GM12801 (cell line): Measurements from ENCODE around the gene DYRK3.

ENCODE experiments used
- TF ChIP-seq, protein P1 (sequence below): IDR thresholded peaks from one replicate; pipeline ENCODE4 v1.5.1; 2011; ENCODE audit warnings: control low read depth; ENCODE audit not compliant: insufficient read length; ENCODE audit errors: extremely low read depth

The DYRK3 gene

DNA sequence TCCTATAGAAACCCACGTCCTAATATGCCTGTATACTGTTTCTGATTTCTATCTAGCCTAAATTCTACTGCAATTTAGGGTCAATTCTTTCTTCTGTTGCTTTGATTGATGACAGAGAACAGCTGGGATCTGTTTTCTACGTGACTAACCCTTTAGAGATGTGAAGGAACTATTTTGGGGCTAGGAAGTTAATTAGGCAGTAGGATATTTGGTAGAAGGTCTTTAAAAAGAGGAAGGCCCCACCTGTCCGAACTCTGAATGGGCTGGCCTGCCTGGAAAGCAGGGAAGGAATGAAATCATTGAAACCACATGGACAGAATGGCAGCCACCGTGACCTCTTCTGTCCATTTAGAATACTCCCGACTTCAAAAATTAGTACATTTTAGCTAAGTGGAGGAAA is 44.1 kb upstream of the DYRK3 start:
- TF ChIP-seq, protein P1, sequence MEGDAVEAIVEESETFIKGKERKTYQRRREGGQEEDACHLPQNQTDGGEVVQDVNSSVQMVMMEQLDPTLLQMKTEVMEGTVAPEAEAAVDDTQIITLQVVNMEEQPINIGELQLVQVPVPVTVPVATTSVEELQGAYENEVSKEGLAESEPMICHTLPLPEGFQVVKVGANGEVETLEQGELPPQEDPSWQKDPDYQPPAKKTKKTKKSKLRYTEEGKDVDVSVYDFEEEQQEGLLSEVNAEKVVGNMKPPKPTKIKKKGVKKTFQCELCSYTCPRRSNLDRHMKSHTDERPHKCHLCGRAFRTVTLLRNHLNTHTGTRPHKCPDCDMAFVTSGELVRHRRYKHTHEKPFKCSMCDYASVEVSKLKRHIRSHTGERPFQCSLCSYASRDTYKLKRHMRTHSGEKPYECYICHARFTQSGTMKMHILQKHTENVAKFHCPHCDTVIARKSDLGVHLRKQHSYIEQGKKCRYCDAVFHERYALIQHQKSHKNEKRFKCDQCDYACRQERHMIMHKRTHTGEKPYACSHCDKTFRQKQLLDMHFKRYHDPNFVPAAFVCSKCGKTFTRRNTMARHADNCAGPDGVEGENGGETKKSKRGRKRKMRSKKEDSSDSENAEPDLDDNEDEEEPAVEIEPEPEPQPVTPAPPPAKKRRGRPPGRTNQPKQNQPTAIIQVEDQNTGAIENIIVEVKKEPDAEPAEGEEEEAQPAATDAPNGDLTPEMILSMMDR: no peak

DNA sequence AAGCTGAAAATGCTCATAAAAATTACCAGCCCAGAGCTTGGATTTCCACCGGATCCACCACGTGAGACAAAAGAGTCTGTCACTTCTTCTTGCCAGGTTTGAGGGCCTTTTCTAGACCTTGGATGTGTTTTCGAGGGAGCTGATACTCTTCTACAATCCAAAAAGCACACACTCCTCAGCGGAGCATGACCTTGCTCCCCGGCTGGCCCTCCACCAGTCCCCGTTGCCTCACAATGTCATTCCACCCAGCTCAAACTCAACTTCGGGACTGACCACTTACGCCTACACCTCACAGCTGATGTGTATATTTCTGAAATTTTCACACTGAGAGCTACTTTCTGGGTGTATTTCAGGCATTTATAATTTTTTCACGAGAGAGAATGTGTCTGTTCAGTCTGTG is 43.6 kb upstream of the DYRK3 start:
- TF ChIP-seq, protein P1: no peak

DNA sequence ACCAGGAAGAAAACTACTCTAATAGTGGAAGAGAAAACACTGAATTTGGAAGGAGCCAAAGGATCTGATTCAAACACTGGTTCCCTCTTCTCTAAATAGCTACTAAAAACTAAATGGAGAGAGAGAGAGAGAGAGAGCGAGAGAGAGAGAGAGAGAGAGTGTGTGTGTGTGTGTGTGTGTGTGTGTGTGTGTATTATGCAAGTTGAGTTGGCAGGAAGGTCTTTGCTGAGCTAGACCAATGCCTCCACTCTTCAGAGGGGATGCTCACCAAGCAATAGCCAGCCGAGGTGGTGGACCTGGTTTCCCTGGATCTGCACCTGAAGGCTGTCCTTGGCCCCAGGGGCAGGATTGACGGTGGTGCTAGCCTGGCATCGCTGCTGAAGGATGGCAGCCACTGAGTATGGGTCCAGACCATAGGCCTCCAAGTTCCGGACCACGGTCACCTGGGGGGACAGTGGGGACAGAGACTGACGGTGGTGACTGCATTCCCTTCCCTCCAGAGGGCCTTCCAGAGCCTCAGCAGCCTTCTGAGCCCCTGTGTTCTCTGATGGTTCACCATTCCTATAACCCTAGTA is 41.9 kb upstream of the DYRK3 start:
- TF ChIP-seq, protein P1: no peak

DNA sequence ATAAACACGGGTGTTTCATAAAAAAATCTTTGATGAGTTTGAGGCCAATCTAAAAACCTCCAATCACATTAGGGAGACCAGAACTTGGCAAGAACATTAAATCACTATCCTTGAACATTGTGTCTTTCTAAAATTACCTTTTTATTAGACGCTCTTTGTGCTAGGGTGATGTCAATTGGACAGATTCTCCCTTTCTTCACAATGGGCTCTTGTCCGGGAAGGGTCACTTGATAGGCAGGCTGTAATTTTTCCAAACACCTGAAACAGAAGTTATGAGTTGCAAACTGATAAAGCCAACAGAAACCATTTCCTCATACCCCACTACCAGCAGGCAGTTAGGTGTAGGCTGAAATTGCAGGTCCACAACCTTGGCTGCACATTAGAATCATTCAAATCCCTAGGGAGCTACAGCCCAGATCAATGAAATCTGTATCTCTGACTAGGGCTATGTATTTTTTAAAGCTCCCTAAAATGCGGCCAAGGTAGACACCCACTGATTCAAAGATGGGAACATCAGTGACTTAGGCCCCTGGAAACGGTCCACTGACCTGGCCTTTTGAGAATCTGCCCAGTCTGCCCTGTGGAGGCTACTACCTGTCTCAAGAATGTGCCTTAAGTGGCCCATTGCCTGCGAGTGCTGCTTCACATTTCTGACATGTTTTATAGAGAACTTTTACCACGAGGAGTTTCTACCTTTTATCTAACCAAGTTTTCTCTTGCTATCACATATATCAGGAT is 39.6 kb upstream of the DYRK3 start:
- TF ChIP-seq, protein P1: no peak

DNA sequence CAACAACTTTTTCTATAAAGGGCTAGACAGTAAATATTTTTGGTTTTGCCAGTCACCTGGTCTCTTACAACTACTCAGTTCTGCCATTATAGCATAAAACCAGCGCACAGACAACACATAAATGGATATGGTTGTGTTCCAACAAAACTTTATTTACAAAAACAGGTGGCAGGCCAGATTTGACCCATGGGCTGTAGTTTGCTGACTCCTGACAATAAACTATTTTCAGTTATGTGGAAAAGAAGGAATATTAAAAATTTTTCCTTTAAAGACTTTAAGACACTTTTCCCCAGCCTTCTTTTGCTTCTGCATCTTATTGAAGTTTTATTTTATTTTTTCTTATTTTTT is 39.0 kb upstream of the DYRK3 start:
- TF ChIP-seq, protein P1: no peak

DNA sequence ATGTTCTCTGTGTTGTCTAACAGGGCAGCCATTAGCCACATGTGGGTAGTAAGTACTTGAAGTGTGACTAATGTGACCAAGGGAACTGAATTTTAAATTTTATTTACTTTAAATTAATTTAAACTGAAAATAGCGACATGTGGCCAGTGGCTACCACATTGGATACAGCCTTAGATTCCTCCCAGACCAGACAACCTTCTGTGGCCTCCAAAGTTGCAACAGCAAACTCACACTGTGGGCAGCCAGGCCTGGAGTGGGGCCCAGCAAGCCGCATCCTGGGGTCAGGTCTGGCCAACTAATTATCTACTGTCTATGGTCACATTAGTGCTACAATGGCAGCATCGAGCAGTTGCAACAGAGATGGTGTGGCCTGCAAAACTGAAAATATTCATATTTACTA is 34.8 kb upstream of the DYRK3 start:
- TF ChIP-seq, protein P1: no peak

DNA sequence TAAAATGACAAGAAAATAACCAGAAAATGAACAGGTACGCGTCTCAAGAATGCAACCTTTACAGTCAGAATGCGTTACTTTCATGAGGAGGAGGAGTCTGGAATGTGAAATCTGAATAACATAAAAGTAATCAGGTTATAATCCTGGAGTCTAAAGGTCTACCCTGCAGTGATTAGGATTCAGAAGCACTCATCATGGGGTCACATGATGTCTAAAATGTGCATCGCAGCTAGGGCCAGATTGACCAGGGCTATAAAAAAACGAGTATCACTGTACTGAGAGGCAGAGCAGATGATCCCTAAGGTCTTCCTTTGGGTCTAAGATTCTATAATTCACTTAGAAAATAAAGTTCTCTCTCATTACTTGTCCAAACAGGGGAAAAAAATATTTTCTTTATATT is 30.5 kb upstream of the DYRK3 start:
- TF ChIP-seq, protein P1: no peak
